Activated CD8-positive, alpha-beta T cell treated with anti-CD3 and anti-CD28 coated beads for 36 hours (primary cell): Measurements from ENCODE around the gene NAIF1. TPM values are rescaled to one million over a fixed set of nuclear protein-coding genes. Genes with fewer than 3 reads are reported as not detected.

Source experiments
- ATAC-seq: fragments of 200-7000 bp; cut with Tn5 transposase; one replicate; pipeline ENCODE4 v1.10.0; 2021; ENCODE audit warnings: mild to moderate bottlenecking, moderate library complexity
- CTCF ChIA-PET: fragments of 350-600 bp; sonication (Branson Sonifier 250); formaldehyde crosslinking; loops from one replicate; lab custom pipeline; 2021; ENCODE audit warnings: antibody characterized with exemption; lab: Charles Lee
- POLR2A ChIA-PET: fragments of 350-600 bp; sonication (Branson Sonifier 250); formaldehyde crosslinking; loops from one replicate; lab custom pipeline; 2021; ENCODE audit warnings: antibody characterized with exemption; lab: Charles Lee
- DNase-seq: peaks from one replicate; pipeline ENCODE4 v3.0.0-alpha.2; 2020
- H3K27ac Mint-ChIP-seq: one replicate; pipeline ENCODE4 v1.8.0; 2021; ENCODE audit warnings: mild to moderate bottlenecking, mixed read lengths
- H3K27me3 Mint-ChIP-seq: one replicate; pipeline ENCODE4 v1.8.0; 2021; ENCODE audit warnings: mixed read lengths
- H3K36me3 Mint-ChIP-seq: one replicate; pipeline ENCODE4 v1.8.0; 2021; ENCODE audit warnings: low read depth, mixed read lengths
- H3K4me1 Mint-ChIP-seq: one replicate; pipeline ENCODE4 v1.8.0; 2021; ENCODE audit warnings: low read depth, mixed read lengths
- H3K4me3 Mint-ChIP-seq: one replicate; pipeline ENCODE4 v1.8.0; 2021; ENCODE audit warnings: mild to moderate bottlenecking, moderate library complexity, mixed read lengths
- H3K9me3 Mint-ChIP-seq: one replicate; pipeline ENCODE4 v1.8.0; 2021; ENCODE audit warnings: mixed read lengths
- intact Hi-C: fragments of 100-400 bp; cut with micrococcal nuclease; formaldehyde crosslinking; loops from one replicate; pipeline ENCODE4 v1.10.0; 2022
- total RNA-seq, 2 experiments: library from RNA; stranded (reverse); gene quantifications; one replicate each; pipeline ENCODE4 v1.2.3, GENCODE V29; 2021
- TF ChIP-seq, protein P1 (sequence below): fragments of 200-600 bp; IDR thresholded peaks from one replicate; pipeline ENCODE4 v1.8.0; 2022; ENCODE audit warnings: antibody characterized with exemption, mild to moderate bottlenecking

NAIF1 gene
- total RNA-seq, 2 experiments from 2014 or later: 8.4 to 11.8 TPM

DNA sequence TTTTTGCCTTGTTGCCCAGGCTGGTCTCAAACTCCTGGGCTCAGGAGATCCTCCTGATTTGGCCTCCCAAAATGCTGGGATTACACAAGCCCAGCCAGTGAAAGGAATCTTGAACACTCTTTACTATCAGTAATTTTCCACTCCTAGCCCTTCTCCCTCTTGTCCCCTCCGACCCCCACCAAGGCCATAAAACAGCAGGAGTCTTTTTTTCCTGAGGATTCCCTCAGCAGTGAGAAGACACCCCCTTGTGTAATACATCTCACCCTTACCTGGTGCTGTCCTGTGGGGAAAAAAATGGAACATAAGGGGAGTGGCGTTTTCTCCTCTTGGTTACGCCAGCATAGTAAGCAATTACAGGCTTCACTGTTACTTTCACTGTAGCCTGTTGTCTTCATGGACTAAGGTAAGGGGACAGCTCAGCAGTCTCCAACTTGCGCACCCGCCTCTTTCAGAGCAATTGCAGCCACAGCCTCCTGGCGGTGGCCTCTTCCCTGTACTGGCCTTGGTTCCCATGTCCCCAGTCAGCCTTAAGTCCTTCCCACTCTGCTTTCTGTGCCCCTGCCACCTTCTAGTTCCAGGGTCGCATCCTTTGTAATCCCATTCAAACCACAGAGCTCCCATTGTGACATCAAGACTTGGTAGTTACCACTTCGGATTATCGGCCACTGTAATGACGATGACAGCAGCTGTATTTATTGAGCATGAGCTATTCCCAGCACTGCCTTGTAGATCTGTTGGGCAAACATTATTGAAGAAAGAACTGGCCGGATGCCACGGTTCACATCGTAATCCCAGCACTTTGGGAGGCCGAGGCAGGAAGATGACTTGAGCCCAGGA, 10.0 kb downstream of the NAIF1 start:
- Mint-ChIP-seq H3K9me3 (no peaks in the 10 kb centered on the region), H3K4me3 (no peak overlapping the region)
- intact Hi-C loops: no loop called here

DNA sequence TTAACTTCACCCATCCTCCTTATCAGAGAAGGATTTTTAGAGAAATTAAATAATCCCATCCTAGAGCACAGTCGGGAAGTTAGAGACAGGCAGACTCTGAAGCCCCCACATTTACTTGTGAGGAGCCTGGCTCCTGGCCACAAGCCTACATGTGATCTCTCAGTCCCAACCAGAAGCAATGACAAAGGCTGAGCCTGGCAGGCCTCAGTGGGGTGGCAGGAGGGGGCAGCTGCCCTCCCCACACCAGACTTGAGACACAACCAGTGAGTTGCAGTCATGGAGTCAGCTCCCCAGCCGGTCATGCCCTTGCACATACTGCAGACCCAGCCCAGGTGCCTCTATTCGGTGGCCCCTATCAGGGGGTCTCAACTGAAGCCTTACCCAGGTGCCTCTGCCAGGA, 11.0 kb downstream of the NAIF1 start:
- TF ChIP-seq, protein P1, sequence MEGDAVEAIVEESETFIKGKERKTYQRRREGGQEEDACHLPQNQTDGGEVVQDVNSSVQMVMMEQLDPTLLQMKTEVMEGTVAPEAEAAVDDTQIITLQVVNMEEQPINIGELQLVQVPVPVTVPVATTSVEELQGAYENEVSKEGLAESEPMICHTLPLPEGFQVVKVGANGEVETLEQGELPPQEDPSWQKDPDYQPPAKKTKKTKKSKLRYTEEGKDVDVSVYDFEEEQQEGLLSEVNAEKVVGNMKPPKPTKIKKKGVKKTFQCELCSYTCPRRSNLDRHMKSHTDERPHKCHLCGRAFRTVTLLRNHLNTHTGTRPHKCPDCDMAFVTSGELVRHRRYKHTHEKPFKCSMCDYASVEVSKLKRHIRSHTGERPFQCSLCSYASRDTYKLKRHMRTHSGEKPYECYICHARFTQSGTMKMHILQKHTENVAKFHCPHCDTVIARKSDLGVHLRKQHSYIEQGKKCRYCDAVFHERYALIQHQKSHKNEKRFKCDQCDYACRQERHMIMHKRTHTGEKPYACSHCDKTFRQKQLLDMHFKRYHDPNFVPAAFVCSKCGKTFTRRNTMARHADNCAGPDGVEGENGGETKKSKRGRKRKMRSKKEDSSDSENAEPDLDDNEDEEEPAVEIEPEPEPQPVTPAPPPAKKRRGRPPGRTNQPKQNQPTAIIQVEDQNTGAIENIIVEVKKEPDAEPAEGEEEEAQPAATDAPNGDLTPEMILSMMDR: no peak
- ChIA-PET POLR2A (no interaction called here), CTCF (interaction anchor here (0.7 to 1.0 kb wide), 2 partner anchors 11 to 62 kb away, joined by 3 read pairs; partner anchors contain the start of gene NAIF1)
- intact Hi-C loops: no loop called here
- Mint-ChIP-seq H3K27ac (no peak overlapping the region), H3K9me3 (no peaks in the 10 kb centered on the region), H3K4me3 (no peak overlapping the region), H3K27me3 (no peaks in the 10 kb centered on the region), H3K36me3 (peaks cover under 1% of the 10 kb centered on the region), H3K4me1 (peaks cover 1% of the 10 kb centered on the region)
- DNase-seq (no peak), ATAC-seq (no peak)

More for the DNA sequence above, 10.0 kb downstream of the NAIF1 start:
- no peak for DNase-seq
- TF ChIP-seq, protein P1: no peak
- CTCF ChIA-PET: interaction anchor here (1.5 to 2.3 kb wide), 2 partner anchors 22 to 61 kb away, joined by 8 read pairs; no protein-coding TSS in a partner anchor
- H3K4me1 Mint-ChIP-seq: peaks cover 12% of the 10 kb centered on the region
- POLR2A ChIA-PET: no interaction called here
- H3K36me3 Mint-ChIP-seq: peaks cover 5% of the 10 kb centered on the region
- ATAC-seq: no peak
- no peak overlapping the region for H3K27ac Mint-ChIP-seq
- no peaks in the 10 kb centered on the region for H3K27me3 Mint-ChIP-seq

DNA sequence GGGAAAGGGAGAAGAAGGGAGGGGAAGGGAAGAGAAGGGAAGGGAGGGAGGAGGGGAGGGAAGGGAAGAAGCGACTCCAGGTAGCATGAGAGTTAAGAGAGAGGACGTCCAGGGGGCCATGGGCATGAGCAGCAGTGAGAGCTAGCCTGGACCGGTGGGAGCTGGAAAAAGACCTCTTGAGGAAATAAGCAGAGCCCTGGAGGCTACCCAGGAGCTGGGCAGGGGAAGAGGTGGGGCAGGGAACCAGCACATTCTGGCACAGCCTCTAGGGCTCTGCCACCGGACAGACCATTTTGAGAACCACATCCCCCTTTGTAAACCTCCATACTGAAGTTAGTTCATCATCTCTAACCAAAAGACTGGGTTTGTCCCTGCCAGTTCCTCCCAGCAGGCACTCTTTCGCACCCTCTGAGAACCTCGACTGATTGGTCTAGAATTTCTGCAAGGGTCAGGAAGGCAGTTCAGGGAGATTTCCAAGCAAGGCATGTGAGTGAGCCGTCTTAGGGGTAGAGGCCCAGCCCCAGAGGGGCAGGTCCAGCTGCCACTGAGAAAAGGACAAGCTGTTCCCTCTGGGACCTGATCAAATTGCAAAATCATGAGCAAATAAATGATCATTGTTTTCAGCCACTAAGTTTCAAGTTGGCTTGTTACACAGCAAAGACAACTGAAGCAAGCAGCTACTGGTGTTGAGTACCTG, 11.6 kb downstream of the NAIF1 start:
- no peaks in the 10 kb centered on the region for H3K4me1 Mint-ChIP-seq
- ATAC-seq: no peak

DNA sequence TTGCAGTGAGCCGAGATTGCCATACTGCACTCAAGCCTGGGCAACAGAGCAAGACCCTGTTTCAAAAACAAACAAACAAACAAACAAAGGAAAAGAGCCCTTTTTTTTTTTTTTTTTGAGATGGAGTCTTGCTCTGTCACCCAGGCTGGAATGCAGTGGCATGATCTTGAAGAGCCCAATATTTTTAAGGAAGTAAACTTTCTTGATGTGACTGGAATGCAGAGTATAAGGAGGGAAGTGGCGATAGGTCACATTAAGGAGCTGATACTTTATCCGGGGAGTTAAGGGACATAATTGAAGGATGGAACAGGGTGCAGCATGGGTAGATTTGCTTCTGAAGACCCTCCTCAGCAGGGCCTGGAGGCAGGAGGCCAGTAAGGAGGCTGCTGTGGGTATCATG, 13.0 kb downstream of the NAIF1 start:
- ATAC-seq (no peak), DNase-seq (no peak)
- TF ChIP-seq, protein P1: no peak
- Mint-ChIP-seq H3K27me3 (no peaks in the 10 kb centered on the region), H3K27ac (no peak overlapping the region), H3K4me3 (no peak overlapping the region), H3K9me3 (no peaks in the 10 kb centered on the region), H3K36me3 (no peaks in the 10 kb centered on the region), H3K4me1 (no peaks in the 10 kb centered on the region)
- intact Hi-C loops: no loop called here
- CTCF ChIA-PET: no interaction called here
- POLR2A ChIA-PET: interaction anchor here (0.7 to 1.2 kb wide), 2 partner anchors 13 to 1690 kb away, joined by 3 read pairs; partner anchors contain the start of gene NAIF1

More for the DNA sequence above, 11.6 kb downstream of the NAIF1 start:
- intact Hi-C loops: no loop called here
- H3K9me3 Mint-ChIP-seq: no peaks in the 10 kb centered on the region
- no peak for DNase-seq
- TF ChIP-seq, protein P1: no peak
- no peak overlapping the region for H3K4me3 Mint-ChIP-seq
- no peaks in the 10 kb centered on the region for H3K27me3 Mint-ChIP-seq
- H3K36me3 Mint-ChIP-seq: no peaks in the 10 kb centered on the region
- POLR2A ChIA-PET: interaction anchor here (0.6 to 1.2 kb wide), 2 partner anchors 12 to 17 kb away, joined by 3 read pairs; partner anchors contain the start of gene NAIF1
- CTCF ChIA-PET: interaction anchor here (0.7 to 1.0 kb wide), 2 partner anchors 12 to 63 kb away, joined by 3 read pairs; partner anchors contain the start of gene NAIF1
- H3K27ac Mint-ChIP-seq: no peak overlapping the region
